ENCODE results near the gene THRA.

Gene THRA

DNA sequence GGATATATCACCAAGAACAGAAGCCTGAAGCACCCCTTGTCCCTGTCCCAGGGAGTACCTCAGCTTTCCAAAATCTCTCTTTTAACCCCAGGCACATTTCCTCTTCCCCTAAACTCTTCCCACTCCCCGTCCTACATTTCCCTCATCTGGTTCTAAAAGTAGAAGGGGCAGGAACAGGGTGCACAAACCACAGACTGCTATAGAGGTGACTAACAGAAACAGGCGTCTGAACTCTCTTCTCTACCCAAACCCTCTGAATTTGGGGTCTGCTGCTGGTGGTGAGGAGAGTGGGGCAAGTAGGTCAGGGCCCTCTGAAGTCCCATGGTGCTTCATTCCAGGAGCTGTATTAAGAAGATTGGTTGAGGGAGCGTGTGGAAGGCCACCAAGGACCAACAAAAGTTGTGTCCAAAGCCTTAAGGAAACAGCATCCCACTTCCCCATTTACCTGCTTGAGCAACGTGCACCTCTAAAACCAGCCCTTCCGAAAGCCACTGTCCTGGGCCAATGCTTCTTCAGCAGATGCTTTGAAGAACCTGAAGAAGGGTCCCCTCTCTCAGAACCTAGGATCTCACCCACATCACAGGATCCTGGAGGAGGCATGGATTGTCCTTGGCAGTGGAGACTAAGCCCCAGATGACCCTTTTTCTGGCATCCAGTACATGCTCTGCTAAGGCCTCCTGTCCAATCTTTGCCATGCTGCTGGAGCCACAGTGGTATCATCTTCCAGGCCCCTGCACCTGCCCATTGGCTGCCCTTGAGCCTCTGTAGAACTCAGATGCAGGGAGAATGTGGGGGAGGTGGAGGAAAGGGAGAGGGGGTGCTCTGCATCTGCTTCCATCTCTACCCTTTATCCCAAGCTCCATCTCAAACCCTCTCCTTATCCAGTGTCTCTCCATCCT lies 43.3 kb downstream of the THRA start:
- no peaks in the 10 kb centered on the region for H4K20me1 ChIP-seq (ENCODE audit: control insufficient read depth, insufficient read depth, low read depth, low read length)
- H3K4me2 ChIP-seq (ENCODE audit: low read length): no peak overlapping the region
- H3K4me3 ChIP-seq (ENCODE audit: low read length): no peak overlapping the region
- H3K27ac ChIP-seq (ENCODE audit: low read depth, low read length): no peak overlapping the region
- peaks cover 4% of the 10 kb centered on the region; the same call in 1 of the 2 replicates for H3F3A ChIP-seq (ENCODE audit: control insufficient read depth, insufficient read depth)
- no peaks in the 10 kb centered on the region for H3K36me3 ChIP-seq (ENCODE audit: control insufficient read depth, low read length)
- no peaks in the 10 kb centered on the region for H3K9me2 ChIP-seq (replicated peaks; ENCODE audit: control insufficient read depth, low read length)
- TF ChIP-seq CTCF (IDR thresholded peaks at IDR 0.05; ENCODE audit: low read depth, low read length, poor library complexity, severe bottlenecking) (no peak), EZH2phosphoT487 (IDR thresholded peaks at IDR 0.05; ENCODE audit: borderline replicate concordance, low read length) (no peak)
- H3K9me3 ChIP-seq (ENCODE audit: control insufficient read depth, insufficient read depth, low read length): no peaks in the 10 kb centered on the region
- peaks cover 52% of the 10 kb centered on the region for H3K27me3 ChIP-seq (ENCODE audit: control insufficient read depth, low read length)
- peaks cover 29% of the 10 kb centered on the region for H3K4me1 ChIP-seq (ENCODE audit: control insufficient read depth, low read length)
- no peaks in the 10 kb centered on the region for H3K79me2 ChIP-seq (ENCODE audit: control insufficient read depth, low read length)

DNA sequence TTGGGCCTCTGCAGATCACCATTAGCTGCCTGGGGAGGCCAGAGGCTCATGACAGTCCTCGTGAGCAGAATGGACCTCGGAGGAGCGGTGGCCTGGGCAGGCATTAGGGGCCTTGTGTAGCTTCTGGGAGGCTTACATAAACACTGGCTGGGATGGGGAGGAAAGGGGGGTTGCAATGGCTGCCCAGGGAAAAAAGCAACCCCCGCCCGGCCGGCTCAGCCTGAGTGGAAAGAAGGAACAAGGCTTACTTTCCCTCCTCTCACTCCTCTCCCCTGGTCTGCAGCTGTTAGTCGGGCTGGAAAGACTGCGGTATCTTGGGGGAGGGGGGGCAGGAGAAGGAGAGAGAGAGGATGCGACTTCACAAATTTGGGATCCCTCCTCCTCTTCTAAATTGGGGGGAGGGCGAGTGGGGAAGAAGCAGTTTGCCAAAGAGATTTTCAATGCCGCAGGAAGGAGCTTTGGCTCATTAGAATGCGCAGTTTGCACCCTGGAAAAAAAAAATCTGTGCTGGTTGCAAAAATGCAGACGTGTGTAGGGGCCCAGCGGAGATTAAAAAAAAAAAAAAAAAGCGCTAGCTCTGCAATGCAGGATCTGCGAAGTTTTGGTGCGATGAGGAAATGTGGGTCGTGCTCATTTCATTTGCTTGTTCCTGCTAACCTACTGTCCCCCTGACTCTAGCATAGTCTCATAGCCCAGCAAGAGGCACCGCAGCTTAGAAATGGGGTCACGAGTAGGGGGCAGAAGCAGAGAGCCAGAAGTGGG lies 44.2 kb downstream of the THRA start:
- Histone ChIP-seq H4K20me1 (ENCODE audit: control insufficient read depth, insufficient read depth, low read depth, low read length) (no peaks in the 10 kb centered on the region), H3F3A (ENCODE audit: control insufficient read depth, insufficient read depth) (peaks cover 4% of the 10 kb centered on the region; the same call in 1 of the 2 replicates), H3K79me2 (ENCODE audit: control insufficient read depth, low read length) (no peaks in the 10 kb centered on the region), H3K27ac (ENCODE audit: low read depth, low read length) (no peak overlapping the region), H3K4me3 (ENCODE audit: low read length) (peak overlapping the region; percentile 15), H3K27me3 (ENCODE audit: control insufficient read depth, low read length) (peaks cover 49% of the 10 kb centered on the region), H3K4me1 (ENCODE audit: control insufficient read depth, low read length) (peaks cover 33% of the 10 kb centered on the region), H3K9me3 (ENCODE audit: control insufficient read depth, insufficient read depth, low read length) (no peaks in the 10 kb centered on the region), H3K4me2 (ENCODE audit: low read length) (peak overlapping the region; percentile 52), H3K36me3 (ENCODE audit: control insufficient read depth, low read length) (no peaks in the 10 kb centered on the region), H3K9me2 (replicated peaks; ENCODE audit: control insufficient read depth, low read length) (no peaks in the 10 kb centered on the region)
- TF ChIP-seq CTCF (IDR thresholded peaks at IDR 0.05; ENCODE audit: low read depth, low read length, poor library complexity, severe bottlenecking): no peak
- no peak for TF ChIP-seq EZH2phosphoT487 (IDR thresholded peaks at IDR 0.05; ENCODE audit: borderline replicate concordance, low read length)

DNA sequence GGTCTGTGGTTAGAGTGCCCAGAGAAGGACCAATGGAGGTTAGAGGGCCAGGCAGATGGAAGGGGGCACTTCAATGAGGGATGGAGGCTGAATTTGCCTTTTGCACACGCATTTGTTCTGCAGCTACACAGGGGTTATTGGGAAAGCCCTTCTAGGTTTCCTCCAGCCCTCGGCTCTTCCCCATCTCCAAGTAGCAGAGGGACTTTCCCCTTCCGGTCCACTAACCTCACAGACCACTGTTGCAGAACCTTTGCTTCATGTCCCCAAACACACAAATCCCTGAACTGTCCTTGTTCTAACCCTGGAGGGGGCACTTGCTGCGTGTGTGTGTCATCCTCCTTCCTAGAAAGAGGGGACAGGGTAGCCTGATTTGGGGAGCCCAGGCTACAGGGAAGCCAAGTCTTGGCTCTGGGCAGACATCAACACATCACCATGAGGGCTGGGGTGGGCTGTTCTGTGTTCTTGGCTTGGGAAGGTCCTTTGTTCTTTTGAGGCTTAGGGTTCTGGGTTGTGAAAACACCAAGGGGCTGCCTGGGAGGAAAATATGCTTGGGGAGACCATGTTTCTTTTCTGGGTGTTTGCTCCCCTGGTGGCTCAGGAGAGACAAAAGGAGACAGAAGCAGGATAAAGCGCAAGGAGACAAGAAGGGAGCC lies 44.9 kb downstream of the THRA start:
- Histone ChIP-seq H3F3A (ENCODE audit: control insufficient read depth, insufficient read depth) (peaks cover 4% of the 10 kb centered on the region; the same call in 1 of the 2 replicates), H4K20me1 (ENCODE audit: control insufficient read depth, insufficient read depth, low read depth, low read length) (no peaks in the 10 kb centered on the region), H3K36me3 (ENCODE audit: control insufficient read depth, low read length) (no peaks in the 10 kb centered on the region), H3K27me3 (ENCODE audit: control insufficient read depth, low read length) (peaks cover 49% of the 10 kb centered on the region), H3K9me2 (replicated peaks; ENCODE audit: control insufficient read depth, low read length) (no peaks in the 10 kb centered on the region), H3K79me2 (ENCODE audit: control insufficient read depth, low read length) (no peaks in the 10 kb centered on the region), H3K4me2 (ENCODE audit: low read length) (peak overlapping the region; percentile 52), H3K4me3 (ENCODE audit: low read length) (peak overlapping the region; percentile 15), H3K27ac (ENCODE audit: low read depth, low read length) (no peak overlapping the region), H3K4me1 (ENCODE audit: control insufficient read depth, low read length) (peaks cover 40% of the 10 kb centered on the region), H3K9me3 (ENCODE audit: control insufficient read depth, insufficient read depth, low read length) (no peaks in the 10 kb centered on the region)
- TF ChIP-seq CTCF (IDR thresholded peaks at IDR 0.05; ENCODE audit: low read depth, low read length, poor library complexity, severe bottlenecking): no peak
- no peak for TF ChIP-seq EZH2phosphoT487 (IDR thresholded peaks at IDR 0.05; ENCODE audit: borderline replicate concordance, low read length)

Measured in DOHH2 (cell line).